Nephron (organoid): Measurements from ENCODE around the gene C2CD4C.
"Not testable (repeated sequence)": the region's sequence is repeated elsewhere in the genome, so short reads cannot be mapped to it uniquely, and the experiment has no call there.

Experiments used
- H3K27ac Mint-ChIP-seq, 3 experiments: 2 replicates each; pipeline ENCODE4 v1.8.0; 2020; ENCODE audit warnings: mixed read lengths in 3 of 3, mild to moderate bottlenecking in 2 of 3, moderate library complexity in 1 of 3
- H3K27me3 Mint-ChIP-seq: 2 replicates; pipeline ENCODE4 v1.8.0; 2021; ENCODE audit warnings: low read depth, mild to moderate bottlenecking, moderate library complexity, mixed read lengths
- H3K36me3 Mint-ChIP-seq: 2 replicates; pipeline ENCODE4 v1.8.0; 2020; ENCODE audit warnings: low read depth, mixed read lengths
- H3K4me1 Mint-ChIP-seq: 2 replicates; pipeline ENCODE4 v1.8.0; 2020; ENCODE audit warnings: mixed read lengths
- H3K4me3 Mint-ChIP-seq, 3 experiments: 2 replicates each; pipeline ENCODE4 v1.8.0; 2020; ENCODE audit warnings: mild to moderate bottlenecking in 3 of 3, mixed read lengths in 3 of 3, moderate library complexity in 2 of 3
- H3K9me3 Mint-ChIP-seq: 2 replicates; pipeline ENCODE4 v1.8.0; 2020; ENCODE audit warnings: mixed read lengths
- CTCF ChIP-seq, 3 experiments: fragments of 200-600 bp; sonication (generic); IDR thresholded peaks; one replicate each; pipeline ENCODE4 v1.5.0; 2021; ENCODE audit warnings: antibody characterized with exemption in 3 of 3; ENCODE audit not compliant: unreplicated experiment in 3 of 3

C2CD4C gene

GRCh38 chr19:435707-436412 lies 26.9 kb upstream of the C2CD4C start:
- Mint-ChIP-seq H3K9me3 (peaks cover 2% of the 10 kb centered on the region), H3K4me1 (peaks cover 5% of the 10 kb centered on the region), H3K36me3 (peaks cover 16% of the 10 kb centered on the region), H3K27ac (no peak overlapping the region), H3K27me3 (peaks cover 4% of the 10 kb centered on the region), H3K4me3 (no peak overlapping the region)
- TF ChIP-seq CTCF (IDR thresholded peaks at IDR 0.05; ENCODE audit: unreplicated experiment in 3 of 3), result no peak

- Mint-ChIP-seq H3K36me3 (peaks cover 23% of the 10 kb centered on the region), H3K9me3 (peaks cover 5% of the 10 kb centered on the region), H3K4me3 (no peak overlapping the region), H3K27me3 (peaks cover 4% of the 10 kb centered on the region), H3K4me1 (peaks cover 5% of the 10 kb centered on the region), H3K27ac (no peak overlapping the region)
- no peak for TF ChIP-seq CTCF (IDR thresholded peaks at IDR 0.05; ENCODE audit: unreplicated experiment in 3 of 3)
These were observed 26.2 kb upstream of the C2CD4C start for GRCh38 chr19:435056-435706.

- TF ChIP-seq CTCF (IDR thresholded peaks at IDR 0.05; ENCODE audit: unreplicated experiment in 3 of 3), result no peak
- peaks cover 4% of the 10 kb centered on the region for H3K27me3 Mint-ChIP-seq
- H3K4me3 Mint-ChIP-seq, result no peak overlapping the region
- H3K9me3 Mint-ChIP-seq, result peaks cover 7% of the 10 kb centered on the region
- H3K36me3 Mint-ChIP-seq, result peaks cover 31% of the 10 kb centered on the region
- no peak overlapping the region for H3K27ac Mint-ChIP-seq
- peaks cover 5% of the 10 kb centered on the region for H3K4me1 Mint-ChIP-seq
These were observed 25.4 kb upstream of the C2CD4C start for GRCh38 chr19:434152-434960.

GRCh38 chr19:430701-431100 lies 21.8 kb upstream of the C2CD4C start:
- Mint-ChIP-seq H3K9me3 (peaks cover 7% of the 10 kb centered on the region), H3K27ac (no peak overlapping the region), H3K36me3 (peaks cover 44% of the 10 kb centered on the region), H3K27me3 (peaks cover 3% of the 10 kb centered on the region), H3K4me3 (no peak overlapping the region), H3K4me1 (peaks cover 4% of the 10 kb centered on the region)
- TF ChIP-seq CTCF (IDR thresholded peaks at IDR 0.05; ENCODE audit: unreplicated experiment in 3 of 3), result no peak

- H3K27me3 Mint-ChIP-seq, result peaks cover 3% of the 10 kb centered on the region
- H3K27ac Mint-ChIP-seq, result no peak overlapping the region
- no peak overlapping the region for H3K4me3 Mint-ChIP-seq
- peaks cover 7% of the 10 kb centered on the region for H3K9me3 Mint-ChIP-seq
- TF ChIP-seq CTCF (IDR thresholded peaks at IDR 0.05; ENCODE audit: unreplicated experiment in 3 of 3), result no peak
- peaks cover 46% of the 10 kb centered on the region for H3K36me3 Mint-ChIP-seq
- H3K4me1 Mint-ChIP-seq, result no peaks in the 10 kb centered on the region
These were observed 19.2 kb upstream of the C2CD4C start for GRCh38 chr19:428149-428548.

GRCh38 chr19:427675-428074 lies 18.7 kb upstream of the C2CD4C start:
- H3K27ac Mint-ChIP-seq, H3K4me3 Mint-ChIP-seq, H3K4me1 Mint-ChIP-seq, H3K9me3 Mint-ChIP-seq, H3K27me3 Mint-ChIP-seq: not testable (repeated sequence)
- peaks cover 47% of the 10 kb centered on the region for H3K36me3 Mint-ChIP-seq
